ENCODE measurements around the gene SPDYE3.
"Not testable (repeated sequence)": the region's sequence is repeated elsewhere in the genome, so short reads cannot be mapped to it uniquely, and the experiment has no call there.

SPDYE3 gene, protein sequence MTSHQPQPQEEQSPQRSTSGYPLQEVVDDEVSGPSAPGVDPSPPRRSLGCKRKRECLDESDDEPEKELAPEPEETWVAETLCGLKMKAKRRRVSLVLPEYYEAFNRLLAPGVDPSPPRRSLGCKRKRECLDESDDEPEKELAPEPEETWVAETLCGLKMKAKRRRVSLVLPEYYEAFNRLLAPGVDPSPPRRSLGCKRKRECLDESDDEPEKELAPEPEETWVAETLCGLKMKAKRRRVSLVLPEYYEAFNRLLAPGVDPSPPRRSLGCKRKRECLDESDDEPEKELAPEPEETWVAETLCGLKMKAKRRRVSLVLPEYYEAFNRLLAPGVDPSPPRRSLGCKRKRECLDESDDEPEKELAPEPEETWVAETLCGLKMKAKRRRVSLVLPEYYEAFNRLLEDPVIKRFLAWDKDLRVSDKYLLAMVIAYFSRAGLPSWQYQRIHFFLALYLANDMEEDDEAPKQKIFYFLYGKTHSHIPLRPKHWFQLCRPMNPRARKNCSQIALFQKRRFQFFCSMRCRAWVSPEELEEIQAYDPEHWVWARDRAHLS

DNA sequence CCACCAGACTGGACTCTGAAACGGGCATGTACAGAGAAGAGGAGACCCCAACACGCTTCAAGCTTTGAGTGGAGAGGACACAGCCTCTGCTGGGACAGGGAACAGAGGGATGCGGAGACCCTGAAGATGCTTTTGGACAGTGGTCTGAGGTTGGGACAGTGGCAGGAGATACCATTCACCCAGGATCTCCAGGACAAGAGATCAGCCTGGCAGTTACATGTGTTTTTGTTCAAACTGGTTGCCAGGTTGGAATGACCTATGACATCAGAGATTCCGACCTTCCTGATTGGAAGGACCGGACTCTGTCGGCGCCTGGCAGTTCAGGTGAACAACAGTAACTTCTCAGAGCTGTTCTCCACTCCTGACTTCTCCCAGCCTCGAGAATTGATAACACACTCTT, at the start of gene SPDYE3:
SPDYE3 (plus strand) TSS at position 301 of the 400 bp plus-strand sequence. CDS start 184 bp downstream, outside the sequence.
- H3K4me3 ChIP-seq (ENCODE audit: low read depth, low read length); DNase-seq (ENCODE audit: low read depth): not testable (repeated sequence)

DNA sequence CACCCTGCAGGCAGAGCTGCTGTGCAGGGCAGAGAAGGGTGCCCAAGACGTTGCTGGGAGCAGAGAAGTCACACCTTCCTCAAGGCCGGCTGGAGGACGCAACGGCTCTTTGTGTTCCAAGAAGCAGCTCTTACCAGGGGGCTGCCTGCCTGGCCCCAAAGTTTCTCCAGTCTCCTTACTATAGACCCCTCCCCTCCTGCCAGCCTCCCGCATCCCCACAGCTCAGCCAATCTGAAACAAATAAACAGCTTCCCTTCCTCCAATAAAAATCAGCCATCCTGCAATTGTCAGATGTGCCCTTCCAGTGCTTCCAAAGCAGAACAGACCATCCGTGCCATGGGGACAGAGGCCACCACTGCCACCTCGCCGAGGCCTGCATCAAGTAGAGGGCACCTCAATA, 47.5 kb upstream of the SPDYE3 start:
- H3K4me3 ChIP-seq (ENCODE audit: low read depth, low read length); DNase-seq (ENCODE audit: low read depth): not testable (repeated sequence)

DNA sequence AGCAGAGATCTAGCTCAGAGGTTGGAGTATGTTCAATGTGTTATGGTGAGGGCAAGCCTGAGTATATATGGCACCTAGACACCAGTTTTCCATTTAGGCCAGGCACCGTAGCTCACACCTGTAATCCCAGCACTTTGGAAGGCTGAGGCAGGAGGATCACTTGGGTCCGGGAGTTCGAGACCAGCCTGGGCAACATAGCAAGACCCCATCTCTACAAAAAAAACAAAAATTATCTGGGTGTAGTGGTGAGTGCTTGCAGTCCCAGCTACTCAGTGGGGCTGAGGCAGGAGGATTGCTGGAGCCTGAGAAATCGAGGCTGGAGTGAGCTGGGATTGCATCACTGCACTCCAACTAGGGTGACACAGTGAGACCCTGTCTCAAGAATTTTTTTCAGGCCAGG, 44.6 kb upstream of the SPDYE3 start:
- DNase-seq (ENCODE audit: low read depth); H3K4me3 ChIP-seq (ENCODE audit: low read depth, low read length): not testable (repeated sequence)

DNA sequence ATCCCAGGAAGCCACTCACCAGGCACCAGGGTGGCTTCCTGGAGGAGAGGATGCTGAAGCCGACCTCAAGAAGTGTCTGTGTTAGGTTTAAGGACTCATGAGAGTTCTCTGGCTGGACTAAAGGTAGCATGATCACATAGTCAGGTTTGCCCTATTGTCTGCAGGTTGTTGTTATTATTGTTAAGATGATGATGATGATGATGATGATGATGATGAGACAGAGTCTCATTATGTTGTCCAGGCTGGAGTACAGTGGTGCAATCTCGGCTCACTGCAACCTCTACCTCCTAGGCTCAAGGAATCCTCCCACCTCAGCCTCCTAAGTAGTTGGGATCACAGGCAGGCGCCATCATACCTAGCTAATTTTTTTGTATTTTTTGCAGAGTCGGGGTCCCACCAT, 43.3 kb upstream of the SPDYE3 start:
- H3K4me3 ChIP-seq (ENCODE audit: low read depth, low read length); DNase-seq (ENCODE audit: low read depth): not testable (repeated sequence)

DNA sequence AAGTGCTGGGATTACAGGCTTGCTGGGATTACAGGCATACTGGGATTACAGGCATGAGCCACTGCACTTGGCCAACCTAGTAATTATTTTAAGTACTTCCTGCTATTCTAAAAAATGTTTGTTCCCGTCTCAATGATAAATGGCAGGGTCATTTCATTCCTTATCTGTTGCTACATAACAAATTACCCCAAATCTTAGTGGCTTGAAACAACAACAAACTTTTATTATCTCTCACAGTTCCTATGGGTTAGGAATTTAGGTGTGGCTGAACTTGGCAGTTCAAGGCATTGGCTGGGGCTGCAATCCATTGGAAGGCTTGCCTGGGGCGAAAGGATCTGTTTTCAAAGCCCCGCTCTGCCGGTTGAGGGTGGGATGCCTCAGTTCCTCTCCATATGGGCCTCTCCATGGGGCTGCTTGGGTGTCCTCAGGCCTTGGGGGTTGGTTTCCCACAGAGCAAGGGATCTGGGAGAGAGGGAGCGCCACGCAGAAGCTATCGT, 42.8 kb upstream of the SPDYE3 start:
- not testable (repeated sequence) for H3K4me3 ChIP-seq (ENCODE audit: low read depth, low read length); DNase-seq (ENCODE audit: low read depth)

DNA sequence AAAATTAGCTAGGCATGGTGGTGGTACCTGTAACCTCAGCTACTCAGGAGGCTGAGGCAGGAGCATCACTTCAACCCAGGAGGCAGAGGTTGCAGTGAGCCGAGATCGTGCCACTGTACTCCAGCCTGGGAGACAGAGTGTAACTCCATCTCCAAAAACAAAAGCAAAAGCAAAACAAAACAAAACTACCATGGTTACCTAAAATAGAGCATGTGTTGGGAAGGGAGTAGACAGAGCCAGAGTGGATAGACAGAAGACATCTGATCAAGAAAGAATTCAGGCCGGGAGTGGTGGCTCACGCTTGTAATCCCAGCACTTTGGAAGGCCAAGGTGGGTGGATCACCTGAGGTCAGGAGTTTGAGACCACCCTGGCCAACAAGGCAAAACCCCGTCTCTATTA, 41.7 kb upstream of the SPDYE3 start:
- H3K4me3 ChIP-seq (ENCODE audit: low read depth, low read length); DNase-seq (ENCODE audit: low read depth): not testable (repeated sequence)

DNA sequence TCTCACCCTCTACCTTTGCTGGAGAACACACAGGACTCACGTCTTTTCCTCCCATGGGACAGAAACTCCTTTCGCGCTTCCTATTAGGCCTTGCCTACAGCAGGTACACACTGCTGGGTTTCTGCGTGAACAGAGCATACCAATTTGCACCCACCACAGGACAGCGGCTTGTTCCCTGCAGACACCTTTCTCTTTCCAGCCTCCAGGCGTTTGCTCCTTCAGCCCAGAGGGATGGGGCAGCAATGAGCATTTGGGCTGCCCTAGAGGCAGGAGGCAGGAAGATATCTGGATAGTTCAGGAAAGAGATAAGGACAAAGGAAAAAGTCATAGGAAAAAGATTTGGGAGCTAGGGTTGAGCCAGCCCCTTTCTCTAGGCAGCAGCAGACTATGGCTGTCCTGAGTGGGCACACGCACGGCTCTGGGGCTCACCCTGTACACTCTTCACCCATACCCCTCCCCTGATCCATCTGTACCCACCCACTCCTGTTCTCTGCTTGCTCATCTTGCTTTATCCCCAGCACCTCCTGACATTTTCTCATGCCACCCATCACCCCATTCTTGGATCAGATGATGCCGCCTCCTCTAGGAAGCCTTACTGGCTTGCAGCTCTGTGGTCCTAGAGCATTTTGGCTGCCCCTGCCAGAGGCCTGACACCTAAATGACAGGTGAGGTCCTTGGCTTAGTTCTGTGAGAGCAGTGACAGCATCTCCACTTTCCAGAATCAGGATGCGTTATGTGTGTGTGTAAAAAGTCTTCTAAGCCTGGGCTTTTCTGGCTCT, 40.7 kb upstream of the SPDYE3 start:
- TF ChIP-seq, protein P1, sequence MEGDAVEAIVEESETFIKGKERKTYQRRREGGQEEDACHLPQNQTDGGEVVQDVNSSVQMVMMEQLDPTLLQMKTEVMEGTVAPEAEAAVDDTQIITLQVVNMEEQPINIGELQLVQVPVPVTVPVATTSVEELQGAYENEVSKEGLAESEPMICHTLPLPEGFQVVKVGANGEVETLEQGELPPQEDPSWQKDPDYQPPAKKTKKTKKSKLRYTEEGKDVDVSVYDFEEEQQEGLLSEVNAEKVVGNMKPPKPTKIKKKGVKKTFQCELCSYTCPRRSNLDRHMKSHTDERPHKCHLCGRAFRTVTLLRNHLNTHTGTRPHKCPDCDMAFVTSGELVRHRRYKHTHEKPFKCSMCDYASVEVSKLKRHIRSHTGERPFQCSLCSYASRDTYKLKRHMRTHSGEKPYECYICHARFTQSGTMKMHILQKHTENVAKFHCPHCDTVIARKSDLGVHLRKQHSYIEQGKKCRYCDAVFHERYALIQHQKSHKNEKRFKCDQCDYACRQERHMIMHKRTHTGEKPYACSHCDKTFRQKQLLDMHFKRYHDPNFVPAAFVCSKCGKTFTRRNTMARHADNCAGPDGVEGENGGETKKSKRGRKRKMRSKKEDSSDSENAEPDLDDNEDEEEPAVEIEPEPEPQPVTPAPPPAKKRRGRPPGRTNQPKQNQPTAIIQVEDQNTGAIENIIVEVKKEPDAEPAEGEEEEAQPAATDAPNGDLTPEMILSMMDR (IDR thresholded peaks at IDR 0.05; ENCODE audit: low read depth, low read length, missing control alignments), result no peak
- DNase-seq (ENCODE audit: low read depth), result no peak
- H3K4me3 ChIP-seq (ENCODE audit: low read depth, low read length), result no peak overlapping the region

DNA sequence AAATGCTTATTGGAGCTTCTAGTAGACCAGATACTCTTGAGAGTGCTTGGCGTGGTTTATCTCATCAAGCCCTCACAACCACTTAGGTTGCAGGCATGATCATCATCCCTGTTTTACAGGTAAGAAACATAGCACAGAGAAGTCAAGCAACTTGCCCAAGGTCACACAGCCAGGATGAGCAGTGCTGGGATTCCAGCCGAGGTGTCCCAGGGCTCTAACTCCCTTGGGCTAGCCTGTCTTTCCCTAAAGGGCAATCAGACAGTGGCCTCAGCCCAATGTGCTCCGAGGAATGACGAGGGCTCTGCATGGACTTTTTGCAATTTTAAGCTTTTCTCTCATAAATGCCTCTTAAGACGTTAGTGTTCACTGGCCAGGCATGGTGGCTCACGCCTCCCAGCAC, 39.9 kb upstream of the SPDYE3 start:
- TF ChIP-seq, protein P1 (IDR thresholded peaks at IDR 0.05; ENCODE audit: low read depth, low read length, missing control alignments), result no peak

DNA sequence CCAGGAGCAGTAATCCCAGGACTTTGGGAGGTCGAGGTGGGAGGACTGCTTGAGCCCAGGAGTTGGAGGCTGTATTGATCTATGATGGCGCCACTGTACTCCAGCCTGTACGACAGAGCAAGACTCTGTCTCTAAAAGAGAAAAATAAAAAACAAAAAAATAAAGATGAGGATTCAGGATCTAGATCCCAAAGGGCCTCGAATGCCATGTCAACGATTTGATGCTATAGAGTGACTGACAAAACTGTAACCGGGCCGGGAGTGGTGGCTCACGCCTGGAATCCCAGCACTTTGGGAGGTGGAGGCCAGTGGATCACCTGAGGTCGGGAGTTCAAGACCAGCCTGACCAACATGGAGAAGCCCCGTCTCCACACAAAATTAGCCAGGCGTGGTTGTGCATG, 38.6 kb upstream of the SPDYE3 start:
- not testable (repeated sequence) for DNase-seq (ENCODE audit: low read depth); H3K4me3 ChIP-seq (ENCODE audit: low read depth, low read length)

More for the DNA sequence above, 39.9 kb upstream of the SPDYE3 start:
- DNase-seq (ENCODE audit: low read depth), result no peak
- no peak overlapping the region for H3K4me3 ChIP-seq (ENCODE audit: low read depth, low read length)

DNA sequence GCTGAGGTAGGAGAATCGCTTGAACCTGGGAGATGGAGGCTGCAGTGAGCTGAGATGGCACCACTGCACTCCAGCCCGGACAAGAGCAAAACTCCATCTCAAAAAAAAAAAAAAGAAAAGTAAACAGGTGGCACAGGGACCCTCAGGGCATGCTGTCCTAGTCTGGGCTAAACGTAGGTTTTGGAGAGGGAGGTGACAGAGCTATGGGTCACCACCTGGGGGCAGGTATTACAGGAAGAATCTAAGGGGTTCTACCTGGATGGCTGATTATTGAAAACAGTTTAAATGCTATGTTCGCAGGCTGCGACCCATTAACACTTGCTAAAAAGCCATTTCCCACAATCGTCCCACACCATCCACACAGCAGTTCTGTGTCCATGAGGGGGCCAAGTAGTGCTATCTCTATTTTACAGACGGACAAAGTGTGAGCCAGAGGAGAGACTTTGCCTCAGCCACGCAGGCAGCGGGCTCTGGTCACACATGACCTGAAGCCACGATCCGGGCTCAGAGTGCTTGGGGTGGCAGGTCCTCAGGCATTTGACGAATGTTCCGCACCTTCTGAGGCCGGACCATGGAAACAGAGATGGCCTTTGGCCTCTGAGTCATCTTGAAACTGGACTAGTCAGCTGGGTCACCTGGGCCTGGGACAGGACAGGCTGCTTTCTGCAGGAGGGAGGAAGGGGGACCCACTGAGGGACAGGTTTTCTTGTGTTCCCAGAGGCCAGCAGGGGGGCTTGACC, 38.0 kb upstream of the SPDYE3 start:
- H3K4me3 ChIP-seq (ENCODE audit: low read depth, low read length); DNase-seq (ENCODE audit: low read depth): not testable (repeated sequence)

DNA sequence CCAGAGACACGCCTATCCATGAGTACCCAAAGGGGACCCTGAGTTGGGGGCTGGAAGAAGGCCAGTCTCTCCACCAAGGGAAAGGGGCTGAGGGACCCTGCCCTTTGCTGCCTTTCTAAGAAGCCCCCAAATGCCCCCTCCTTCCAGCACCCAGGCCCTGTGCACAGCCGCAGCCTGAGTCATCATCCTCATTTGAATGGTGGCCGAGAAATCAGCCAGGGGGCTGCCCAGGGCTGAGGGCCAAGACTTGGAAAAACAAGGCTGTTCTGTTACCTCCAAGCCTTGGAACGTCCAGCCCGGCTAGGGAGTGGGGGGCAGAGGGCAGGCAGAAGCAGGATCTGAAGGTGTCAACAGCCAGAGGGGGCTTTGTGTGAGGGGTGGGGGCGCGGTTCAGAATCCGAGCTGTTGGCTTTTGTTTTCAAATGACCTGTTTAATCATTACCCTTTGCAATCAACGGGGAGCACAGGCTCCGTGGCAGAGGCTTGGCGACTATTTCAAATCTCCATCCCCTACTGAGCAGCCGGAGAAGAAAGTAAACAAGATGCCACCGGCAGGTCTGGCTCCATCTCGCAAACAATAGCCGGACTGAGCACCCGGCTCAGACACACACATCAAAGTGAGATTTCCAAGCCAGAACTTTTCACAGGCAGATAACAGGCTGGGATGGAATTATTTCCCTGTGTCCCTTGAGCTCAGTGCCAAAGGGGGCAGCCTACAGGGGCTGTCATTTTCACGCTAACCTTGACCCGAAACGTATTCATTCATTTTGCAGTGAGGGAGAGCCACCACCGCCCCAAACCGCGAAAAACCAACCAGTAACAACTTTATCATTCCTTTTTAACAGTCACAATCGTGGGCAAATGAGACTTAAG, 37.2 kb upstream of the SPDYE3 start:
- not testable (repeated sequence) for H3K4me3 ChIP-seq (ENCODE audit: low read depth, low read length); DNase-seq (ENCODE audit: low read depth)

DNA sequence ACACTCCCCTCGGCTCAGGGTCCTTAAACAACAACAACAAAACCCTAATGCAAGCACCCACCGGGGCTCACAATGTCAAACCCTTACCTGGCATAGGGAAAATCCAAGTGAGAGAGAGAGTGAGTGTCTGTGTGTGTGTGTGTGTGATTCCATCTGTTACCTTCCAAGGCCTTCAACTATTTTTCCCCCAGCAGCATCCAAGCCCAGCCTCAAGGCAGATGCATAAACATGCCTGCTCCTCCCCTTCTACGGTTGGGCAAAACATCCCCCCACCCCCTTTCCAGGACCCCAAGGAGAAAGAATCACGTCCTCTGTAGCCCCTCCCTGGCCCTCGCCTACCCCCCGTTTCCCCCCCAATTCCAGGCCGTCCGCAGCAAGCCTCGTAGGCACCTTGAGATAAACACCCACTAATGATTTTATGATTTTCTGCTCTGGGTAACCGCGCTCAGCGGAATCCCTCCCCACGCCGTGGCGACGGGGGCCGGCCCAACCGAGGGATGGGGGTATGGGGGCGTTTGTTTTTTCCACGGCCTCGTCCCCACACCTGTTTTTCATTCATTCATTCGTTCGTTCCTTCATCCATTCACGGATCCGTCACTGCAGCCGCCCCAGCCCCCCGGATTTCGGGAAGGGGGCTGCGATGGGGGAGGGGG, 36.4 kb upstream of the SPDYE3 start:
- H3K4me3 ChIP-seq (ENCODE audit: low read depth, low read length); DNase-seq (ENCODE audit: low read depth): not testable (repeated sequence)
